ENCODE results near the gene ULK4.

DNA sequence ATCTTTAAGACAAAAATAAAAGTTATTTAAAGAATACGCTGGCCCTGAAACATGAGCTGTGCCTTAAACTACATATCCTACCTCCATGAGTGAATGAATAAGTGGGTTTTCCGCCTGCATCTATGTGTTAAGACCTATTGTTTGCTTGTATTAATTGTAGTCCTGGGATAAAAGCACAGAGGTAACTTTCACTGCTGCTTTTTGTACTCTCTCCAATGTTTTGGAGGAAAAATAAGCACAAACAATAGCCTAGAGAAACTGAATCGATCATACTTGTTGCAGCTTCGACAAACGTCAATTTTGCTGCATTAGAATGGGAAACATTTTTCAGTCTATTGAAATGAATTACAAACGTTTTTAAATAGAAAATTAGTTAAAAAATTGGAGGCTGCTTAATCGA, 763.9 kb downstream of the ULK4 start:
- TF ChIP-seq, protein P1, sequence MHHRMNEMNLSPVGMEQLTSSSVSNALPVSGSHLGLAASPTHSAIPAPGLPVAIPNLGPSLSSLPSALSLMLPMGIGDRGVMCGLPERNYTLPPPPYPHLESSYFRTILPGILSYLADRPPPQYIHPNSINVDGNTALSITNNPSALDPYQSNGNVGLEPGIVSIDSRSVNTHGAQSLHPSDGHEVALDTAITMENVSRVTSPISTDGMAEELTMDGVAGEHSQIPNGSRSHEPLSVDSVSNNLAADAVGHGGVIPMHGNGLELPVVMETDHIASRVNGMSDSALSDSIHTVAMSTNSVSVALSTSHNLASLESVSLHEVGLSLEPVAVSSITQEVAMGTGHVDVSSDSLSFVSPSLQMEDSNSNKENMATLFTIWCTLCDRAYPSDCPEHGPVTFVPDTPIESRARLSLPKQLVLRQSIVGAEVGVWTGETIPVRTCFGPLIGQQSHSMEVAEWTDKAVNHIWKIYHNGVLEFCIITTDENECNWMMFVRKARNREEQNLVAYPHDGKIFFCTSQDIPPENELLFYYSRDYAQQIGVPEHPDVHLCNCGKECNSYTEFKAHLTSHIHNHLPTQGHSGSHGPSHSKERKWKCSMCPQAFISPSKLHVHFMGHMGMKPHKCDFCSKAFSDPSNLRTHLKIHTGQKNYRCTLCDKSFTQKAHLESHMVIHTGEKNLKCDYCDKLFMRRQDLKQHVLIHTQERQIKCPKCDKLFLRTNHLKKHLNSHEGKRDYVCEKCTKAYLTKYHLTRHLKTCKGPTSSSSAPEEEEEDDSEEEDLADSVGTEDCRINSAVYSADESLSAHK (tag by site-specific recombination; IDR thresholded peaks at IDR 0.05): no peak
- no peak for TF ChIP-seq ZNF24 (tag by site-specific recombination; IDR thresholded peaks at IDR 0.05)
- TF ChIP-seq, protein P2, sequence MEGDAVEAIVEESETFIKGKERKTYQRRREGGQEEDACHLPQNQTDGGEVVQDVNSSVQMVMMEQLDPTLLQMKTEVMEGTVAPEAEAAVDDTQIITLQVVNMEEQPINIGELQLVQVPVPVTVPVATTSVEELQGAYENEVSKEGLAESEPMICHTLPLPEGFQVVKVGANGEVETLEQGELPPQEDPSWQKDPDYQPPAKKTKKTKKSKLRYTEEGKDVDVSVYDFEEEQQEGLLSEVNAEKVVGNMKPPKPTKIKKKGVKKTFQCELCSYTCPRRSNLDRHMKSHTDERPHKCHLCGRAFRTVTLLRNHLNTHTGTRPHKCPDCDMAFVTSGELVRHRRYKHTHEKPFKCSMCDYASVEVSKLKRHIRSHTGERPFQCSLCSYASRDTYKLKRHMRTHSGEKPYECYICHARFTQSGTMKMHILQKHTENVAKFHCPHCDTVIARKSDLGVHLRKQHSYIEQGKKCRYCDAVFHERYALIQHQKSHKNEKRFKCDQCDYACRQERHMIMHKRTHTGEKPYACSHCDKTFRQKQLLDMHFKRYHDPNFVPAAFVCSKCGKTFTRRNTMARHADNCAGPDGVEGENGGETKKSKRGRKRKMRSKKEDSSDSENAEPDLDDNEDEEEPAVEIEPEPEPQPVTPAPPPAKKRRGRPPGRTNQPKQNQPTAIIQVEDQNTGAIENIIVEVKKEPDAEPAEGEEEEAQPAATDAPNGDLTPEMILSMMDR (tag by site-specific recombination; IDR thresholded peaks at IDR 0.05): no peak
